Endodermal cell (in vitro differentiated cells): ENCODE measurements around the gene ACAD11. TPM values are rescaled to one million over a fixed set of nuclear protein-coding genes. Genes with fewer than 3 reads are reported as not detected.

ENCODE experiments used
- DNase-seq: peaks from one replicate; pipeline ENCODE4 v3.0.0-alpha.2; 2017
- H3K27ac ChIP-seq: 2 replicates; pipeline ENCODE4 v1.5.1; 2013; ENCODE audit warnings: mild to moderate bottlenecking, low read depth, low read length, moderate library complexity
- H3K27me3 ChIP-seq: 2 replicates; pipeline ENCODE4 v1.6.1; 2013; ENCODE audit warnings: mild to moderate bottlenecking, low read length, moderate library complexity; ENCODE audit not compliant: insufficient read depth, control insufficient read depth, poor library complexity, severe bottlenecking
- H3K36me3 ChIP-seq: 2 replicates; pipeline ENCODE4 v1.7.0; 2013; ENCODE audit warnings: mild to moderate bottlenecking, low read length, moderate library complexity; ENCODE audit not compliant: control insufficient read depth, insufficient read depth
- H3K4me1 ChIP-seq: one replicate; pipeline ENCODE4 v1.7.0; 2013; ENCODE audit warnings: low read length; ENCODE audit not compliant: control insufficient read depth, insufficient read depth
- H3K4me3 ChIP-seq: 2 replicates; pipeline ENCODE4 v1.5.1; 2013; ENCODE audit warnings: mild to moderate bottlenecking, low read length, moderate library complexity
- H3K9ac ChIP-seq: 2 replicates; pipeline ENCODE4 v1.6.1; 2013; ENCODE audit warnings: mild to moderate bottlenecking, low read length, moderate library complexity; ENCODE audit not compliant: poor library complexity, severe bottlenecking; ENCODE audit errors: extremely low read depth
- H3K9me3 ChIP-seq: 2 replicates; pipeline ENCODE4 v1.6.1; 2013; ENCODE audit warnings: mild to moderate bottlenecking, low read length, moderate library complexity; ENCODE audit not compliant: control insufficient read depth
- H3K27ac Mint-ChIP-seq: 2 replicates; pipeline ENCODE4 v1.8.0; 2020; ENCODE audit warnings: mixed read lengths
- H3K27me3 Mint-ChIP-seq: 2 replicates; pipeline ENCODE4 v1.8.0; 2021; ENCODE audit warnings: mild to moderate bottlenecking, mixed read lengths; ENCODE audit not compliant: insufficient read depth
- H3K36me3 Mint-ChIP-seq: 2 replicates; pipeline ENCODE4 v1.8.0; 2020; ENCODE audit warnings: low read depth, mixed read lengths
- H3K4me1 Mint-ChIP-seq: 2 replicates; pipeline ENCODE4 v1.8.0; 2020; ENCODE audit warnings: mixed read lengths
- H3K4me3 Mint-ChIP-seq: 2 replicates; pipeline ENCODE4 v1.8.0; 2020; ENCODE audit warnings: mild to moderate bottlenecking, moderate library complexity, mixed read lengths
- H3K9me3 Mint-ChIP-seq: 2 replicates; pipeline ENCODE4 v1.8.0; 2020; ENCODE audit warnings: mild to moderate bottlenecking, mixed read lengths
- CTCF ChIP-seq: fragments of 200-600 bp; sonication (generic); conservative IDR thresholded peaks from 2 replicates; pipeline ENCODE4 v1.5.0; 2021; ENCODE audit warnings: antibody characterized with exemption, mild to moderate bottlenecking
- WGBS, 2 experiments: methylation state at CpG; one replicate each; pipeline versions ENCODE4 v1.1.5 to v1.1.7; 2013; ENCODE audit warnings: missing lambda C conversion rate in 2 of 2, mixed read lengths in 1 of 2; ENCODE audit not compliant: insufficient coverage in 1 of 2, insufficient read length in 1 of 2; 5-methylcytosine and 5-hydroxymethylcytosine counted together
- total RNA-seq, 2 donors: library from RNA; stranded (reverse); fragmentation: NEBNext Ultra II Directional in 1 of 2; extraction: Animal tissue kit (Norgen Biotek cat#: 25700) in 1 of 2; gene quantifications; 2 replicates in 1 of 2; 3 replicates in 1 of 2; pipeline ENCODE4 v1.2.1, GENCODE V29; 2021

ACAD11 gene
- total RNA-seq, 2 donors from 2014 or later = 21.4 to 22.8 TPM

- Mint-ChIP-seq H3K27ac (no peak overlapping the region), H3K4me1 (peaks cover 5% of the 10 kb centered on the region), H3K4me3 (no peak overlapping the region), H3K9me3 (peaks cover 3% of the 10 kb centered on the region), H3K36me3 (peaks cover 2% of the 10 kb centered on the region), H3K27me3 (no peaks in the 10 kb centered on the region)
- no peaks in the 10 kb centered on the region for H3K4me1 ChIP-seq
- no peak for DNase-seq
- WGBS, 2 experiments = 93 to 100% methylated on average over 1 to 3 of the region's 3 CpGs
- H3K27me3 ChIP-seq = no peaks in the 10 kb centered on the region
- H3K9ac ChIP-seq = no peak overlapping the region
- no peak for TF ChIP-seq CTCF
- no peaks in the 10 kb centered on the region for H3K36me3 ChIP-seq
- H3K9me3 ChIP-seq = no peaks in the 10 kb centered on the region
- H3K27ac ChIP-seq = no peak overlapping the region
- H3K4me3 ChIP-seq = no peak overlapping the region
These were observed 108.9 kb downstream of the ACAD11 start for GRCh38 chr3:132550579-132551305.

DNA sequence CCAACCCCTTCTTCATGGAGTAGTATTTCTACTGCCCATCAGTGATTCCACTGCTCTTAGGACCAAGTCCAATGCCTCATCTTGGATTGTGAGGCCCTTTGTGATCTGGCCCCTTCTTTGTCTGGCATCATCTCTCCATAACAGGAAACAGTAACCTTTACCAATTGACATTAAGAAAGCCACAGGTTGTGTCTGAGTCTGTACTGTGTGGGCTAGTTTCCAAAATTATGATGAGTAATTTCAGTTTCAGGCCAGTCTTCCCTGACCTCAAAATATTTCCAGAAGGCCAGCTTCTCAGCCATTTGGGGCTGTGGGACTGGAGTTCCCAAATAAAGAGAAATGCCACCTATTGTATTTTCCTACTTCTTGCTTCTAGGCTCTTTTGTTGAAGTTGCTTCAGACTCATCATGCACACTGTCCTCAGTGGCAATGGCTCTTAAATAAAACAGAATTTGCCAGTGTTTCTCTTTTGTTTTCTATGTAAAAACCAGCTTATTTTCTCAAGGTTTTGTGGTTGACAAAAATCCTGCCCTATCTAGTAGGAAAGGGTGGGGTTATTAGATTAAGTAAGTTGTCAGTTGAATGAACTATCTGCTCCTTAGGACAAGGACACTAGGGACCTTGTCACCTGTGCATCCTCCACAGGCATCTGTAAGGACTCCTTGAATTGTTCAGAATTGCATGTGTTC, 109.6 kb downstream of the ACAD11 start:
- Mint-ChIP-seq H3K36me3 (peaks cover 2% of the 10 kb centered on the region), H3K9me3 (peaks cover 3% of the 10 kb centered on the region)
- no peak for DNase-seq

GRCh38 chr3:132549169-132549568, 110.4 kb downstream of the ACAD11 start:
- H3K27ac Mint-ChIP-seq = no peak overlapping the region
- Histone ChIP-seq H3K9me3 (no peaks in the 10 kb centered on the region), H3K9ac (no peak overlapping the region), H3K27ac (no peak overlapping the region), H3K4me1 (no peaks in the 10 kb centered on the region), H3K4me3 (no peak overlapping the region), H3K36me3 (no peaks in the 10 kb centered on the region), H3K27me3 (no peaks in the 10 kb centered on the region)
- no peaks in the 10 kb centered on the region for H3K27me3 Mint-ChIP-seq
- H3K4me1 Mint-ChIP-seq = no peaks in the 10 kb centered on the region
- no peak overlapping the region for H3K4me3 Mint-ChIP-seq
- DNase-seq = no peak
- H3K9me3 Mint-ChIP-seq = peaks cover 3% of the 10 kb centered on the region
- H3K36me3 Mint-ChIP-seq = peaks cover 2% of the 10 kb centered on the region
- TF ChIP-seq CTCF = no peak
- WGBS, 2 experiments = 82 to 98% methylated on average over 5 to 8 of the region's 8 CpGs

More for the DNA sequence above, 109.6 kb downstream of the ACAD11 start:
- no peak for TF ChIP-seq CTCF
- no peak overlapping the region for H3K4me3 ChIP-seq
- Mint-ChIP-seq H3K27me3 (no peaks in the 10 kb centered on the region), H3K4me3 (no peak overlapping the region), H3K27ac (no peak overlapping the region), H3K4me1 (peaks cover 3% of the 10 kb centered on the region)
- no peaks in the 10 kb centered on the region for H3K9me3 ChIP-seq
- H3K4me1 ChIP-seq = no peaks in the 10 kb centered on the region
- no peak overlapping the region for H3K27ac ChIP-seq
- H3K36me3 ChIP-seq = no peaks in the 10 kb centered on the region
- H3K27me3 ChIP-seq = no peaks in the 10 kb centered on the region
- no peak overlapping the region for H3K9ac ChIP-seq
